Spleen (tissue), 7 donors: ENCODE measurements around the gene TBC1D22B.

ENCODE experiments used
- POLR2A ChIP-seq, 3 donors: fragments of 450-650 bp; IDR thresholded peaks; one replicate each; pipeline ENCODE4 v1.5.1; 2017; ENCODE audit warnings: antibody characterized with exemption in 3 of 3, mild to moderate bottlenecking in 1 of 3
- TF ChIP-seq, protein P1 (sequence below), 11 experiments: fragments of 200-600 bp in 7 of 11; fragments of 450-650 bp in 4 of 11; sonication (generic) in 4 of 11; IDR thresholded peaks in 8 of 11; conservative IDR thresholded peaks in 3 of 11; 1 replicate in 7 of 11; 2 replicates in 4 of 11; pipeline versions ENCODE4 v1.4.0 to v1.8.0; 2016 to 2021; ENCODE audit warnings: antibody characterized with exemption in 11 of 11, inconsistent platforms in 4 of 11, mild to moderate bottlenecking in 1 of 11
- donor health status: DM: no; HTN: no; CAD: no; lungs with moderate emphysema.
- donor health status: DM: no; HTN: no; CAD: no.
- donor health status: DM: no; HTN: no; CAD: no.

DNA sequence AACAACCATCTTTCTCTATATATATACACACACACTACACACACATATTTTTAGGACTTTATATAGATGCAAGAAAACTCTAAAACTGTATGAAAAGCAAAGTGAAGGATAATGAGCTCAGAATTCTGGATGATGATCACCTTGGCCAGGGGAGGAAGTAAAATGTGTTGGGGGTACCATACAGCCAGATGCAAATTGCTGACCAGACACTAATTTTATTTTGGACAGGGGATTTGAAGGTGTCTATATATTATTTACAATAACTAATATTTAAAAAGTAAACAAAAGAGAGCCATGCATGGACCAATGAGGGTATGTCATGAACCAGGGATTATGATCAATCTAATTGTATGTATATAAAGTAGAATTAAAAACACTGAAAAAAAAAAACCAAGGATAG is 19.8 kb upstream of the TBC1D22B start:
- TF ChIP-seq POLR2A (IDR thresholded peaks at IDR 0.05): no peak
- TF ChIP-seq, protein P1, sequence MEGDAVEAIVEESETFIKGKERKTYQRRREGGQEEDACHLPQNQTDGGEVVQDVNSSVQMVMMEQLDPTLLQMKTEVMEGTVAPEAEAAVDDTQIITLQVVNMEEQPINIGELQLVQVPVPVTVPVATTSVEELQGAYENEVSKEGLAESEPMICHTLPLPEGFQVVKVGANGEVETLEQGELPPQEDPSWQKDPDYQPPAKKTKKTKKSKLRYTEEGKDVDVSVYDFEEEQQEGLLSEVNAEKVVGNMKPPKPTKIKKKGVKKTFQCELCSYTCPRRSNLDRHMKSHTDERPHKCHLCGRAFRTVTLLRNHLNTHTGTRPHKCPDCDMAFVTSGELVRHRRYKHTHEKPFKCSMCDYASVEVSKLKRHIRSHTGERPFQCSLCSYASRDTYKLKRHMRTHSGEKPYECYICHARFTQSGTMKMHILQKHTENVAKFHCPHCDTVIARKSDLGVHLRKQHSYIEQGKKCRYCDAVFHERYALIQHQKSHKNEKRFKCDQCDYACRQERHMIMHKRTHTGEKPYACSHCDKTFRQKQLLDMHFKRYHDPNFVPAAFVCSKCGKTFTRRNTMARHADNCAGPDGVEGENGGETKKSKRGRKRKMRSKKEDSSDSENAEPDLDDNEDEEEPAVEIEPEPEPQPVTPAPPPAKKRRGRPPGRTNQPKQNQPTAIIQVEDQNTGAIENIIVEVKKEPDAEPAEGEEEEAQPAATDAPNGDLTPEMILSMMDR (IDR thresholded peaks at IDR 0.05 in 8 of 11, conservative IDR thresholded peaks at IDR 0.05 in 3 of 11): no peak
